H1 (cell line): ENCODE results near the gene BSN. TPM values are rescaled to one million over a fixed set of nuclear protein-coding genes. Genes with fewer than 3 reads are reported as not detected.
"Not testable (repeated sequence)": the region's sequence is repeated elsewhere in the genome, so short reads cannot be mapped to it uniquely, and the experiment has no call there.

Experiments
- CTCF ChIA-PET: fragments of 300-600 bp; sonication (Branson Sonifier 250); formaldehyde crosslinking; loops from one replicate; lab custom pipeline; 2021; ENCODE audit not compliant: partially characterized antibody; lab: Charles Lee
- POLR2A ChIA-PET: fragments of 300-600 bp; sonication (Branson Sonifier 250); formaldehyde crosslinking; loops from one replicate; lab custom pipeline; 2021; ENCODE audit warnings: inconsistent platforms; ENCODE audit not compliant: partially characterized antibody; lab: Charles Lee
- DNase-seq, 2 experiments: peaks; one replicate each; pipeline versions ENCODE4 v3.0.0 to v3.0.0-alpha.2; 2010 to 2022; ENCODE audit warnings: low spot score in 2 of 2, low read depth in 1 of 2, mixed read lengths in 1 of 2
- FAIRE-seq: peaks from 2 replicates; lab custom pipeline; 2011; peaks lifted over from hg19 to GRCh38; lab: Jason Lieb, UNC
- H2AFZ ChIP-seq: 2 replicates; pipeline ENCODE4 v1.8.1; 2012; ENCODE audit warnings: low read length, inconsistent platforms
- H2AK5ac ChIP-seq: 2 replicates; pipeline ENCODE4 v1.6.1; 2013; ENCODE audit warnings: low read depth, low read length
- H2BK120ac ChIP-seq: replicated peaks from 2 replicates; pipeline ENCODE3; 2013; ENCODE audit warnings: low read depth, low read length, inconsistent platforms
- H2BK12ac ChIP-seq: 2 replicates; pipeline ENCODE4 v1.6.1; 2013; ENCODE audit warnings: low read depth, low read length
- H2BK15ac ChIP-seq: 2 replicates; pipeline ENCODE4 v1.6.1; 2013; ENCODE audit warnings: low read length
- H2BK20ac ChIP-seq: 2 replicates; pipeline ENCODE4 v1.6.1; 2013; ENCODE audit warnings: low read length
- H2BK5ac ChIP-seq: 2 replicates; pipeline ENCODE4 v1.6.1; 2013; ENCODE audit warnings: low read depth, low read length
- H3K14ac ChIP-seq: 2 replicates; pipeline ENCODE4 v1.6.1; 2013; ENCODE audit warnings: inconsistent platforms; ENCODE audit not compliant: insufficient read length
- H3K18ac ChIP-seq: 2 replicates; pipeline ENCODE4 v1.6.1; 2013; ENCODE audit warnings: low read length; ENCODE audit errors: extremely low read depth
- H3K23ac ChIP-seq: 2 replicates; pipeline ENCODE4 v1.6.1; 2013; ENCODE audit warnings: inconsistent platforms; ENCODE audit not compliant: insufficient read length
- H3K23me2 ChIP-seq: 2 replicates; pipeline ENCODE4 v1.6.1; 2013; ENCODE audit warnings: low read depth, low read length
- H3K27ac ChIP-seq: 2 replicates; pipeline ENCODE4 v1.6.1; 2011; ENCODE audit warnings: low read depth, low read length, inconsistent platforms
- H3K27me3 ChIP-seq, 4 experiments: replicated peaks in 1 of 4; 1 replicate in 1 of 4; 2 replicates in 3 of 4; pipeline versions ENCODE4 v1.6.1 to v1.8.1; 2011 to 2013; ENCODE audit warnings: low read length in 3 of 4, mild to moderate bottlenecking in 3 of 4, inconsistent platforms in 2 of 4, mixed read lengths in 2 of 4, moderate library complexity in 1 of 4; ENCODE audit not compliant: control insufficient read depth in 3 of 4, insufficient read depth in 3 of 4; ENCODE audit errors: extremely low read depth in 1 of 4
- H3K36me3 ChIP-seq, 4 experiments: 2 replicates each; pipeline versions ENCODE4 v1.6.1 to v1.8.1; 2011 to 2013; ENCODE audit warnings: mild to moderate bottlenecking in 4 of 4, low read length in 3 of 4, moderate library complexity in 2 of 4, control low read depth in 1 of 4, inconsistent platforms in 1 of 4; ENCODE audit not compliant: insufficient read depth in 4 of 4, control insufficient read depth in 2 of 4
- H3K4ac ChIP-seq: replicated peaks from 2 replicates; pipeline ENCODE3; 2013; ENCODE audit warnings: low read length, low read depth, mixed read lengths, inconsistent platforms; ENCODE audit not compliant: insufficient read length
- H3K4me1 ChIP-seq, 4 experiments: replicated peaks in 1 of 4; 1 replicate in 1 of 4; 2 replicates in 3 of 4; pipeline versions ENCODE4 v1.6.1 to v1.8.1; 2011 to 2013; ENCODE audit warnings: low read length in 3 of 4, inconsistent platforms in 2 of 4, mixed read lengths in 1 of 4; ENCODE audit not compliant: insufficient read depth in 4 of 4, control insufficient read depth in 3 of 4
- H3K4me2 ChIP-seq, 2 experiments: 2 replicates each; pipeline versions ENCODE4 v1.6.1 to v1.8.1; 2011 to 2013; ENCODE audit warnings: low read depth in 2 of 2, low read length in 2 of 2, control low read depth in 1 of 2, inconsistent platforms in 1 of 2, mild to moderate bottlenecking in 1 of 2; ENCODE audit not compliant: insufficient read depth in 1 of 2
- H3K4me3 ChIP-seq, 4 experiments: fragments of 200-600, 300-600 bp in 1 of 4; sonication (generic), shearing (Covaris generic), sonication (Bioruptor Twin) in 1 of 4; 2 replicates each; pipeline versions ENCODE4 v1.5.1 to v1.8.1; 2011 to 2016; ENCODE audit warnings: low read length in 4 of 4, low read depth in 3 of 4, control low read depth in 2 of 4, inconsistent platforms in 2 of 4, mild to moderate bottlenecking in 2 of 4, mixed read lengths in 1 of 4, moderate library complexity in 1 of 4; ENCODE audit not compliant: insufficient read depth in 2 of 4; ENCODE audit errors: extremely low read depth in 1 of 4
- H3K56ac ChIP-seq: replicated peaks from 2 replicates; pipeline ENCODE3; 2013; ENCODE audit warnings: low read depth, mild to moderate bottlenecking, mixed read lengths, low read length, inconsistent platforms; ENCODE audit not compliant: insufficient read length
- H3K79me1 ChIP-seq: 2 replicates; pipeline ENCODE4 v1.6.1; 2013; ENCODE audit warnings: low read depth, low read length, control low read depth
- H3K79me2 ChIP-seq, 2 experiments: 2 replicates each; pipeline versions ENCODE4 v1.6.1 to v1.8.1; 2012 to 2013; ENCODE audit warnings: low read length in 2 of 2, mild to moderate bottlenecking in 2 of 2, inconsistent platforms in 1 of 2; ENCODE audit not compliant: insufficient read depth in 2 of 2, control insufficient read depth in 1 of 2
- H3K9ac ChIP-seq, 4 experiments: replicated peaks in 1 of 4; 1 replicate in 1 of 4; 2 replicates in 3 of 4; pipeline versions ENCODE4 v1.6.1 to v1.8.1; 2011 to 2013; ENCODE audit warnings: low read depth in 3 of 4, low read length in 3 of 4, control low read depth in 2 of 4, mild to moderate bottlenecking in 2 of 4, moderate library complexity in 2 of 4, inconsistent platforms in 1 of 4; ENCODE audit errors: extremely low read depth in 1 of 4
- H3K9me3 ChIP-seq, 2 experiments: 2 replicates each; pipeline versions ENCODE4 v1.6.1 to v1.8.1; 2012 to 2013; ENCODE audit warnings: mild to moderate bottlenecking in 2 of 2, moderate library complexity in 2 of 2, control low read depth in 1 of 2, inconsistent platforms in 1 of 2, low read depth in 1 of 2, low read length in 1 of 2, mixed read lengths in 1 of 2; ENCODE audit not compliant: insufficient read depth in 2 of 2
- H4K20me1 ChIP-seq, 2 experiments: replicated peaks in 1 of 2; 2 replicates each; pipeline versions ENCODE3 to v1.8.1; 2011 to 2013; ENCODE audit warnings: inconsistent platforms in 2 of 2, low read length in 2 of 2, mild to moderate bottlenecking in 1 of 2; ENCODE audit not compliant: insufficient read depth in 2 of 2, control insufficient read depth in 1 of 2
- H4K5ac ChIP-seq: 2 replicates; pipeline ENCODE4 v1.6.1; 2013; ENCODE audit warnings: low read length, low read depth, mixed read lengths, inconsistent platforms; ENCODE audit not compliant: insufficient read length
- H4K8ac ChIP-seq: 2 replicates; pipeline ENCODE4 v1.8.0; 2013; ENCODE audit warnings: mild to moderate bottlenecking, moderate library complexity, low read length, inconsistent platforms; ENCODE audit not compliant: insufficient read depth; ENCODE audit errors: extremely low read depth
- H4K91ac ChIP-seq: replicated peaks from 2 replicates; pipeline ENCODE3; 2013; ENCODE audit warnings: low read length, mixed read lengths, inconsistent platforms; ENCODE audit not compliant: insufficient read length
- WGBS, 2 experiments: shearing (Covaris generic) in 1 of 2; methylation state at CpG; one replicate each; pipeline versions ENCODE4 v1.1.6 to v1.1.7; 2013 to 2015; ENCODE audit warnings: low lambda C conversion rate in 2 of 2, mixed read lengths in 2 of 2, inconsistent platforms in 1 of 2, low coverage in 1 of 2, missing lambda C conversion rate in 1 of 2; ENCODE audit not compliant: insufficient replicate concordance in 2 of 2, insufficient coverage in 1 of 2, insufficient read length in 1 of 2; ENCODE audit errors: extremely low coverage in 1 of 2, missing lambda C conversion rate in 1 of 2; 5-methylcytosine and 5-hydroxymethylcytosine counted together
- polyA plus RNA-seq, 7 experiments: library from polyadenylated mRNA; depleted of rRNA in 3 of 7; stranded (reverse) in 5 of 7; unstranded in 2 of 7; fragments of >200 nt in 5 of 7; fragments of 200-250 nt in 2 of 7; gene quantifications; 1 replicate in 5 of 7; 2 replicates in 1 of 7; 4 replicates in 1 of 7; pipeline versions ENCODE4 v1.2.1 to v1.2.3, GENCODE V29; 2011 to 2013; ENCODE audit warnings: missing spikeins in 2 of 7, mixed read lengths in 2 of 7
- total RNA-seq: library from RNA; stranded (reverse); fragmentation: NEBNext Ultra II Directional; extraction: Animal tissue kit (Norgen Biotek cat#: 25700); gene quantifications from 2 replicates; pipeline ENCODE4 v1.2.1, GENCODE V29; 2021

BSN gene
- total and polyA plus RNA-seq, 2 of the 8 experiments (the other 6 are each of a cell fraction or from before 2014, with no cell fraction given): 0.60 to 3.0 TPM

DNA sequence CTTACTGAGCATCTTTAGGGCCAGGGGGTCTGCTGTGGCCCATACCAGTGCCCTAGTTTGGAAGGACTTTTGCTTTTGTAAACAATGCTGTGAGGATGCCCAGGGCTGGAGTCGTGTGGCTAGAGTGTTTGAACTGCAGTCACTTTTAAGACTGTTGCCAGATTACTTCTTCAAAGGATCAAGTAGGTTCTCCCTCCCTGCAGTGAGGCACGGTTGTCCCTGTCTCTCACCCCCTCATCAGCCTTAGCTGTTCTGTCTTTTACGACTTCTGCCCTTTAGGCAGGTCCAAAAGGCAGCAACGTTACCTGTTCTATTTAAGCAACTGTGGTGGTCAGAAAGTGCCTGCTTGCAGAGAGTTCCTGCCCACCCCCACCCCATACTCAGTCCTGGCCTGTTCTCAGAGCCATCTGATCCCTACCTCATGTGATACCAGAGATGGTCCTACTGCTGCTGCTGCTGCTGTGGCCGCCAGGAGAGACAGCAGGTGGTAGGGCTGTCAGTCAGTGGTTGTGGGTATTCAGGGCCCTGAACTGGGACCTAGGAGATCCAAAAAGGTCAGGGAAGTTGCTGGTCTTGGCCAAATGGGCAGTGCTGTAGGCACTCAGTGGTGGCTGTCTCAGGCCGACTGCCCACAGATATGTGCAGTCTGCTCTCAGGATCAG is 140.3 kb downstream of the BSN start:
- H3K4me1 ChIP-seq, H3K79me1 ChIP-seq, H3K18ac ChIP-seq, H3K23me2 ChIP-seq, H4K20me1 ChIP-seq, H4K5ac ChIP-seq, H3K56ac ChIP-seq, FAIRE-seq, H3K9me3 ChIP-seq, H4K8ac ChIP-seq, H3K14ac ChIP-seq, H2BK120ac ChIP-seq, H3K4me3 ChIP-seq, H3K27ac ChIP-seq, H2BK15ac ChIP-seq, H3K36me3 ChIP-seq, H2BK12ac ChIP-seq, H2BK5ac ChIP-seq, H2BK20ac ChIP-seq, DNase-seq, H2AFZ ChIP-seq, H4K91ac ChIP-seq, H3K79me2 ChIP-seq, H3K4me2 ChIP-seq, H2AK5ac ChIP-seq, H3K27me3 ChIP-seq, H3K4ac ChIP-seq, H3K23ac ChIP-seq, H3K9ac ChIP-seq, POLR2A ChIA-PET: not testable (repeated sequence)
- CTCF ChIA-PET: interaction anchor here (0.7 to 1.0 kb wide), 2 partner anchors 9 to 17 kb away, joined by 3 read pairs; no protein-coding TSS in a partner anchor
- WGBS, 2 experiments: 86% methylated on average over 6 of the region's 6 CpGs; no CpG with 5 or more reads in 1 of the 2 experiments
